BLaER1 treated with 17β-estradiol and CSF1 and Interleukin-3, amounts not matched to agents 10 nM and 100 nM (cell line): ENCODE measurements around the gene ANKHD1.

Source experiments
- H3K27ac ChIP-seq, 11 experiments: shearing (Covaris generic); formaldehyde crosslinking; 2 replicates each; pipeline ENCODE4 v1.8.1; 2022
- H3K27me3 ChIP-seq, 11 experiments: shearing (Covaris generic); formaldehyde crosslinking; 2 replicates each; pipeline ENCODE4 v1.8.1; 2022
- H3K36me3 ChIP-seq, 11 experiments: shearing (Covaris generic); formaldehyde crosslinking; 2 replicates each; pipeline ENCODE4 v1.8.1; 2022
- H3K4me1 ChIP-seq, 10 experiments: shearing (Covaris generic); formaldehyde crosslinking; 2 replicates each; pipeline ENCODE4 v1.8.1; 2022
- H3K4me2 ChIP-seq, 11 experiments: shearing (Covaris generic); formaldehyde crosslinking; 2 replicates each; pipeline ENCODE4 v1.8.1; 2022
- H3K4me3 ChIP-seq, 10 experiments: shearing (Covaris generic); formaldehyde crosslinking; 2 replicates each; pipeline ENCODE4 v1.8.1; 2022
- H3K9ac ChIP-seq, 11 experiments: shearing (Covaris generic); formaldehyde crosslinking; 2 replicates each; pipeline ENCODE4 v1.8.1; 2022
- H3K9me3 ChIP-seq, 11 experiments: shearing (Covaris generic); formaldehyde crosslinking; replicated peaks in 1 of 11; 2 replicates each; pipeline ENCODE4 v1.8.1; 2022
- H4K20me1 ChIP-seq, 11 experiments: shearing (Covaris generic); formaldehyde crosslinking; 2 replicates each; pipeline ENCODE4 v1.8.1; 2022
- Cebpa-rat ChIP-seq, 11 experiments: shearing (Covaris generic); IDR thresholded peaks; 2 replicates each; pipeline ENCODE4 v1.8.1; 2022

Gene ANKHD1

DNA sequence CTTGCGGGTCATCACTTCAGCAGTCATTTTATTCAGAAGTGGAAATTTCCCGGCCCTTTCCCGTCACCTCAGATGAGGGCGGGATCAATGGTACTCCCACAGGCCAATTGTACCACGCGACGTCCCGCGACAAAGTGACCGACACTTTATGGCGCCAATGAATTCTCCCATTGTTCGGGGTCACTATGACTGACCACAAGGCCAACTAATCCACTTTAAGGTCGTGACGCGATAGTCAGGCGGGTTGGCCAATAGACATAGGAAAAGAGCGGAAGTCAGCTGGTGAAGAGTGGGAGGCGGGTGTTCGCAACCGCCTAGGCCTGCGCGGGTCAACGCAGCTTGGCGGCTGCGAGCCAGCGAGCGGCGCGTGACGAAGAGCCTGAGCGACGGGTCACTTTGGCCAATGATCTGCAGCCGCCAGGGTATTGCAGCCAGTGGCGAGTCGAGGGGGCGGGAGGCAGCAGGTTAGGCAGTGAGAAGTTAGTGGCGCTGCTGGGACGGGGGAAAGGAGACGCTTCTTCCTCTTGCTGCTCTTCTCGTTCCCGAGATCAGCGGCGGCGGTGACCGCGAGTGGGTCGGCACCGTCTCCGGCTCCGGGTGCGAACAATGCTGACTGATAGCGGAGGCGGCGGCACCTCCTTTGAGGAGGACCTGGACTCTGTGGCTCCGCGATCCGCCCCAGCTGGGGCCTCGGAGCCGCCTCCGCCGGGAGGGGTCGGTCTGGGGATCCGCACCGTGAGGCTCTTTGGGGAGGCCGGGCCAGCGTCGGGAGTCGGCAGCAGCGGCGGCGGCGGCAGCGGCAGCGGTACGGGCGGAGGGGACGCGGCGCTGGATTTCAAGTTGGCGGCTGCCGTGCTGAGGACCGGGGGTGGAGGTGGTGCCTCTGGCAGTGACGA lies at the start of gene ANKHD1:
TSS of gene ANKHD1 (plus strand) at position 472 of the 896 bp plus-strand sequence. CDS start at position 607, 135 bp downstream.
- Histone ChIP-seq H4K20me1 (peaks cover 44 to 53% (median 48%) of the 10 kb centered on the region in 11 experiments), H3K9me3 (no peaks in the 10 kb centered on the region)

DNA sequence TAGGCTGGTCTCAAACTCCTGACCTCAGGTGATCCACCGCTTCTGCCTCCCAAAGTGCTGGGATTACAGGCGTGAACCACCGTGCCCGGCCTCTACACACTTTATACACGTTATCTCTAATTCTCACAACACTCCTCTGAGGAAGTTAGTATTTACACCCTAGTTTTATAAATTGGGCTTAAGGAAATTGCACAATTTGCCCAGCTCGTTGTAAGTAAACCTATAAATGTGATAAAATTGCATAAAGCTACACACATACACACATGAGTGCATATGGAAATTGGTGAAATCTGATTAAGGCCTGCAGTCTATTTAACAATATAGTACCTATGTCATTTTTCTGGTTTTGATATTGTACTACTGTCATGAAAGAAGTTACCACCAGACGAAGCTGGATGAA lies 46.1 kb upstream of the ANKHD1 start:
- no peak overlapping the region for H3K9ac ChIP-seq
- peak overlapping the region in 10 of 11 experiments; percentile 1 to 82 (median 68); a peak in 13 of 22 replicates for H3K4me2 ChIP-seq
- no peaks in the 10 kb centered on the region for H4K20me1 ChIP-seq
- no peak overlapping the region for H3K4me3 ChIP-seq
- peak in 1 of 11 experiments; percentile 43; a peak in 1 of 22 replicates for TF ChIP-seq Cebpa-rat (IDR thresholded peaks at IDR 0.05)
- no peaks in the 10 kb centered on the region for H3K27me3 ChIP-seq
- no peaks in the 10 kb centered on the region for H3K36me3 ChIP-seq
- H3K27ac ChIP-seq: peak overlapping the region in 2 of 11 experiments; percentile 21 to 45; a peak in 2 of 22 replicates
- peaks cover 28 to 50% (median 42%) of the 10 kb centered on the region in 10 experiments for H3K4me1 ChIP-seq
- H3K9me3 ChIP-seq: no peaks in the 10 kb centered on the region

More for the DNA sequence above, at the start of gene ANKHD1:
- Histone ChIP-seq H3K27ac (peak within 1 kb of the TSS; percentile 87 to 94 (median 91)), H3K36me3 (peaks cover 12 to 37% (median 27%) of the 10 kb centered on the region in 11 experiments), H3K9ac (peak within 1 kb of the TSS; percentile 92 to 97 (median 95)), H3K4me1 (peaks cover 31 to 47% (median 37%) of the 10 kb centered on the region in 10 experiments), H3K27me3 (no peaks in the 10 kb centered on the region), H3K4me2 (peak within 1 kb of the TSS; percentile 89 to 97 (median 94)), H3K4me3 (peak within 1 kb of the TSS; percentile 85 to 99 (median 97))
- no peak for TF ChIP-seq Cebpa-rat (IDR thresholded peaks at IDR 0.05)

DNA sequence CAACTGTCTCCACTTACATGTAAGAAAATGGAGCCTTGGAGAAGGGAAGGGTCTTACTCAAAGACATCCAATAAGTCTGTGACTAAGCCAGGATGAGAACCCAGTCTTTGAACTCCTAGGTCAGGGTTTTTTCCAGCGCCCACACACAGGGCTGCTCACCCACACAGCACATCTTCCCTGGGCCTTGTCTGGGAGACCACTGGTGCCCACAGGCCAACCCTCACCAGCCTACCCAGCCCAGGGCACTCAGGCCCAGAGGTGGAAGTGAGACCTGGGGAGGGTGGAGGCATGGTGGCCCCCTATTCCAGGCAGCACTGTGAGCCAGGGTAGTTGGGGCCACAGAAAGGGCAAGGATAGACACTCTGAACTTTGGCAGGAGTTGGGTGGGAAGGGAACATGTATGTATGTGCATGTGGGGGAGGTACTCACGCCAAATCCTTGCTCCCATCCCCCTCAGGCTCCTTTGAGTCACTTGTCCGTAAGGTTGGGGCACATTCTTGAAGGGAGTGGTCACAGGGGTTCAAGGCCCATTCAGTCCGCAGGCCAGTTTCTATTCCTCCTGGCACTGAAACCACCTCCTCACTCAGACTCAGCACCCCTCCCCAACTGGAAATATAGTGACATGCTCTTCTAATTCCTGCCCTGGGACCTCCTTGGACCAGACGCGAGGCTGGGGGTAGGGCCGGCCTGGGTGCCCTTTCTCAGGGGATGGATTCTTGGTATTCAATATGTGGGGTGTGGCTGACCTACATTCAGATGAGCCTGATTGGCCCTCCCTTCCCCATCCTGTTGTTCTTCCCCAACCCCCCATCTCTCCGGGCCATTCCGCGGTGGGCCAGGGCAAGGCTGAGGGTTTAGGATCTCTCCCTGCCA lies 44.5 kb upstream of the ANKHD1 start:
- no peak overlapping the region for H3K4me3 ChIP-seq

GRCh38 chr5:140357726-140358093 lies 43.9 kb upstream of the ANKHD1 start:
- H3K9ac ChIP-seq: peak overlapping the region in 4 of 11 experiments; percentile 5 to 19 (median 13); a peak in 4 of 22 replicates

More for the DNA sequence above, 44.5 kb upstream of the ANKHD1 start:
- Histone ChIP-seq H3K4me2 (peak overlapping the region; percentile 50 to 82 (median 70)), H3K9me3 (no peaks in the 10 kb centered on the region), H3K27ac (peak overlapping the region in 9 of 11 experiments; percentile 18 to 65 (median 33); a peak in 14 of 22 replicates), H3K9ac (peak overlapping the region in 5 of 11 experiments; percentile 5 to 19 (median 12); a peak in 5 of 22 replicates), H3K4me1 (peaks cover 17 to 38% (median 30%) of the 10 kb centered on the region in 10 experiments), H3K36me3 (no peaks in the 10 kb centered on the region), H4K20me1 (no peaks in the 10 kb centered on the region), H3K27me3 (no peaks in the 10 kb centered on the region)
- TF ChIP-seq Cebpa-rat (IDR thresholded peaks at IDR 0.05): no peak

DNA sequence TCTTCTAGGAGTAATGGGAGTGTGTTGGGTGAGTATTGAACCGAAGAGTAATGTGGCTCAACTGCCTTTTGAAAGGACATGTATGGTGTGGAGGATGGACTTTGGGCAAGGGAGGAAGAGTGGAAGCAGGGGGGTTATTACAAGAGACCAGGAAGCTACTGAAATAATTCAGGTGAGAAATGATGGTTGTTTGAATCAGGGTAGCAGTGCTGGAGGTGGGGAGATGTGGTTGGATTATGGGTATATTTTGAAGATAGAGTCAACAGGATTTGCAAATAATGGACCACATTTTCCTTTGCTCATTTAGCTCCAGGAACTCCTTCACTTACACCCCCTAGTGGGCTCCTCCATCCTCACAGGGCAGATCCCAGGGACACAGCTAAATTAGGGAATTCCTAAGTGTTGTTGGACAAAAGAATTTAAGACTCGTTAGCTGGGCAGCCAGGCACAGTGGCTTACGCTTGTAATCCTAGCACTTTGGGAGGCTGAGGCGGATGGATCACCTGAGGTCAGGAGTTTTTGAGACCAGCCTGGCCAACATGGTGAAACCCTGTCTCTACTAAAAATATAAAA lies 42.8 kb upstream of the ANKHD1 start:
- no peak for TF ChIP-seq Cebpa-rat (IDR thresholded peaks at IDR 0.05)
- Histone ChIP-seq H3K27me3 (no peaks in the 10 kb centered on the region), H4K20me1 (no peaks in the 10 kb centered on the region), H3K4me2 (no peak overlapping the region), H3K4me3 (no peak overlapping the region), H3K36me3 (no peaks in the 10 kb centered on the region), H3K4me1 (peaks cover 23 to 45% (median 33%) of the 10 kb centered on the region in 10 experiments), H3K9ac (no peak overlapping the region), H3K27ac (no peak overlapping the region), H3K9me3 (no peaks in the 10 kb centered on the region)

More at GRCh38 chr5:140357726-140358093, 43.9 kb upstream of the ANKHD1 start:
- peak overlapping the region; percentile 50 to 82 (median 70) for H3K4me2 ChIP-seq
- no peaks in the 10 kb centered on the region for H3K36me3 ChIP-seq
- no peak overlapping the region for H3K4me3 ChIP-seq
- no peaks in the 10 kb centered on the region for H3K27me3 ChIP-seq
- no peaks in the 10 kb centered on the region for H4K20me1 ChIP-seq
- TF ChIP-seq Cebpa-rat (IDR thresholded peaks at IDR 0.05): no peak
- H3K9me3 ChIP-seq: no peaks in the 10 kb centered on the region
- peaks cover 17 to 38% (median 30%) of the 10 kb centered on the region in 10 experiments for H3K4me1 ChIP-seq
- peak overlapping the region in 1 of 11 experiments; percentile 44; a peak in 2 of 22 replicates for H3K27ac ChIP-seq

DNA sequence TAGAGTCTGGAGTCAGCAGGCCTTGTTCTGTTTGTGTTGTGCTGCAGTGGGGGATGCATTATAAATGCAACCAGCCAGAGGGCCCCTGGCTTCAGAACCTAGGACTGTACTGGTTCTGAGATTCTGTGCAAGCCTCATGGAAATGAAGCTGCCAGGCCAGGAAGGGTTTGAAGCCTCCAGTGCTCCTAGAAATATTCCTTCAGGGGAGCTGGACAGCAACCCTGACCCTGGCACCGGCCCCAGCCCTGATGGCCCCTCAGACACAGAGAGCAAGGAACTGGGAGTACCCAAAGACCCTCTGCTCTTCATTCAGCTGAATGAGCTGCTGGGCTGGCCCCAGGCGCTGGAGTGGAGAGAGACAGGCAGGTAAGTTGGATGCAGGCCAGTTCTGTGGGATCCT lies 41.5 kb upstream of the ANKHD1 start, which contains the start of gene SLC4A9:
TSS of gene SLC4A9 (plus strand) at position 94 of the 400 bp plus-strand sequence. CDS start at position 137, 43 bp downstream.
- Histone ChIP-seq H3K9me3 (no peaks in the 10 kb centered on the region), H3K4me3 (no peak within 1 kb of the TSS), H3K27me3 (no peaks in the 10 kb centered on the region), H3K27ac (no peak within 1 kb of the TSS), H3K4me1 (peaks cover 25 to 52% (median 43%) of the 10 kb centered on the region in 10 experiments), H4K20me1 (no peaks in the 10 kb centered on the region), H3K4me2 (no peak within 1 kb of the TSS), H3K9ac (no peak within 1 kb of the TSS), H3K36me3 (no peaks in the 10 kb centered on the region)
- no peak for TF ChIP-seq Cebpa-rat (IDR thresholded peaks at IDR 0.05)

DNA sequence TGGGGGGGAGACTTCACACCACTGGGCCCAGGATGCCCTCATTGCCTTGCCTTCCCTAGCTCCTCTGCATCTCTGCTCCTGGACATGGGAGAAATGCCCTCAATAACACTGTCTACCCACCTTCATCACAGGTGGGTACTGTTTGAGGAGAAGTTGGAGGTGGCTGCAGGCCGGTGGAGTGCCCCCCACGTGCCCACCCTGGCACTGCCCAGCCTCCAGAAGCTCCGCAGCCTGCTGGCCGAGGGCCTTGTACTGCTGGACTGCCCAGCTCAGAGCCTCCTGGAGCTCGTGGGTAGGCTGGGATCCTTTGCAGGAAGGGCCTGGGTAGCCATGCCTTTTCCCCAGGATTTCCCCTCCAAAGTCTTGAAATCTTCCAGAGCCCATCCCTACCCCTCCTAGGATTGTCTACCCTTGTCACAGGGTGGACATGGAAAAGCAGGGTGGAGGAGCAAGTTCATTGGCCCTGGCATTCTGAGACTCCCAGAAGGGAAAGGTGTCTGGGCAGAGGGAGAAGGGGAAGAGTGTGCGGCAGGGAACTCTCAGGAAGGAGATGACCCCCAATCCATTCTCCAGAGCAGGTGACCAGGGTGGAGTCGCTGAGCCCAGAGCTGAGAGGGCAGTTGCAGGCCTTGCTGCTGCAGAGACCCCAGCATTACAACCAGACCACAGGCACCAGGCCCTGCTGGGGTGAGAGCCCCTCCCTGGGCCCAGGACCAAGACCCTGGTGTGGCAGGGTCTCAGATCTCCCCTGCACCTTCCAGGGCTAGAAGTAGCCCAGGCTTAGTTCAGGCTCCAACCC lies 40.8 kb upstream of the ANKHD1 start:
- no peaks in the 10 kb centered on the region for H3K36me3 ChIP-seq
- no peak overlapping the region for H3K9ac ChIP-seq
- no peak overlapping the region for H3K27ac ChIP-seq
- no peaks in the 10 kb centered on the region; a peak in 1 of 22 replicates for H4K20me1 ChIP-seq
- H3K9me3 ChIP-seq: no peaks in the 10 kb centered on the region
- H3K27me3 ChIP-seq: no peaks in the 10 kb centered on the region
- no peak overlapping the region for H3K4me3 ChIP-seq
- no peak overlapping the region for H3K4me2 ChIP-seq
- TF ChIP-seq Cebpa-rat (IDR thresholded peaks at IDR 0.05): no peak
- peaks cover 18 to 47% (median 37%) of the 10 kb centered on the region in 10 experiments for H3K4me1 ChIP-seq

DNA sequence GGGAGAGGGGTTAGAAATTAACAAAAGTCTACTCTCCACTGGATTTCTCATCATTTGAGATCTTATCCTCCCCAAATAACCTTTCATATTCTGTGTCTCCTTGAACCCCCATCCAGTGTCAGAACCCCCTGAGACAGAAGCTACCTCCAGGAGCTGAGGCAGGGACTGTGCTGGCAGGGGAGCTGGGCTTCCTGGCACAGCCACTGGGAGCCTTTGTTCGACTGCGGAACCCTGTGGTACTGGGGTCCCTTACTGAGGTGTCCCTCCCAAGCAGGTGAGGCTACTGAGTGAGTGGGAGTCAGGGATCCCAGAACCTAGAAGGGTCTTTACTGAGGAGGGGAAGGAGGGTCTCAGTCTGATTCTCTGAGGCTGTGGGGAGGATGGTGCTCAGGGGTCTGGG lies 39.7 kb upstream of the ANKHD1 start:
- H4K20me1 ChIP-seq: no peaks in the 10 kb centered on the region; a peak in 1 of 22 replicates
- H3K9me3 ChIP-seq: no peaks in the 10 kb centered on the region
- H3K27ac ChIP-seq: no peak overlapping the region
- no peak overlapping the region for H3K4me2 ChIP-seq
- H3K27me3 ChIP-seq: no peaks in the 10 kb centered on the region
- no peaks in the 10 kb centered on the region for H3K36me3 ChIP-seq
- H3K9ac ChIP-seq: no peak overlapping the region
- TF ChIP-seq Cebpa-rat (IDR thresholded peaks at IDR 0.05): no peak
- H3K4me1 ChIP-seq: peaks cover 7 to 37% (median 30%) of the 10 kb centered on the region in 10 experiments
- no peak overlapping the region for H3K4me3 ChIP-seq
